SK-MEL-5 (cell line): ENCODE results near the gene PGAM4. TPM values are rescaled to one million over a fixed set of nuclear protein-coding genes. Genes with fewer than 3 reads are reported as not detected.
"Not testable (repeated sequence)": the region's sequence is repeated elsewhere in the genome, so short reads cannot be mapped to it uniquely, and the experiment has no call there.

Experiments
- DNase-seq: peaks from one replicate; pipeline ENCODE4 v3.0.0-alpha.2; 2016; ENCODE audit warnings: low read depth, low spot score
- in situ Hi-C: cut with HindIII; loops from 2 replicates; pipeline ENCODE4 v1.10.0; 2016; ENCODE audit warnings: low sequenced_read_pairs, high pct_unique_total_duplicates, low pct_unique_long_range_greater_than_20kb
- total RNA-seq: library from RNA; depleted of rRNA; stranded (reverse); fragments of >200 nt; shearing (Covaris generic); gene quantifications from 2 replicates; pipeline ENCODE4 v1.2.3, GENCODE V29; 2014; rRNA removed

PGAM4 gene
- total RNA-seq, 1 experiment from 2014 or later = not detected

DNA sequence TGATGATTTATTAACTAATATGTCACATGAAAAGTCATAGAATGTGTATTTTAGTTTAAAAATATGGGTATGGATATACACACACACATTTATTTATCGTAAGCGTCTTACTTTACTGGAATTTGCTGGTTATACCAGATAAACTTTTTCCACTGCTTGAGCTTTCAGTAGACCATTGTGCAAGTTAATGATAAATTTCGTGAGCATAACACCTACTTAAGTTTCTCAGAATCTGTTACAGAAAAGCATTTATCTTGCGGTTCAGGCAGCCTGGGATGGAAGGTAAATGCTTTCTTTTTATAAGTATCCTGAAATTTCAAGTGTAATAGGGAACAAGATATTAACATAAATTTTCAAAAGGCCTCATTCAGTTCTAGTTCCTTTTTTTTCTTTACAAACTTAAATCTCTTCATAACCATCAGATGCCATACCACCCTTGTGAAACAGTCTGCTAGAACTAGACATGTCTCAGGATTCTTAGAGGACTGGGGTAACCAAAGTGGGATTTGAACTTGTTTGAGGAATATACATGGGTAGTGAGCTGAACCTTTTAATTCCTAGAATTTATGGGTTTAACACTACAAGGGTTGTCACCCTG is 31.3 kb downstream of the PGAM4 start:
- in situ Hi-C loops = no loop called here
- DNase-seq = no peak

DNA sequence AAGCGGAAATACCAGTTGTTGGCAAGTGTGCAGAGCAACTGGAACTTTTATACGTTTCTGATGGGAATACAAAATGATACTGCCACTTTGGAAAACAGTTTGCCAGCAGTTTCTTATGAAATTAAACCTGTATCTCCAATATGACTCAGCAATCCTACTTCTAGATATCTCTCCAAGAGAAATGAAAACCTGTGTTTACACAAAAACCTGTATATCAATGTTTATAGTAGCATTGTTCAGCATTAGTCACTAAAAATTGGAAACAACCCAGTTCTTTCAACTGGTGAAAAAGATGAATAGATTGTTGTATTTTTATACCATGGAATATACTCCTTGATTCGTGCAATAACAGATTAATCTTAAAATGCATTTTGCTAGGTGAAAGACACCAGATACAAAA is 32.1 kb downstream of the PGAM4 start:
- in situ Hi-C loops = no loop called here

DNA sequence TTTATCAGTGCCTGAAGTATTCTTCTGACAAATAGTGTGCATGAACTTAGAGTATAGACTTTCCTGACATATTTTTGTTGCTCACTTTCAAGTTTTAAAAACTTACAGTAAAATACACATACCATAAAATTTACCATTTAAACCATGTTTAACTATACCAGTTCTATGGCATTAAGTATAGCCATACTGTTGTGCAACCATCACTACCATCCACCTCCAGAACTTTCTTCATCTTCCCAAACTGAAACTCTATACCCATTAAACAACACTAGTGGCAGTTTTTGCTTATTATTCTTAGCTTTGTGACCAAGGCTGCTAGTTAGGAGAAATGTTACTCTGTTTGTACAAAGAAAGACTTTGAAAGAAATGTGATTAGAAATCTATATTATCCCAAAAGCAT is 33.1 kb downstream of the PGAM4 start:
- DNase-seq = no peak
- in situ Hi-C loops = no loop called here

More for the DNA sequence above, 32.1 kb downstream of the PGAM4 start:
- DNase-seq = no peak

DNA sequence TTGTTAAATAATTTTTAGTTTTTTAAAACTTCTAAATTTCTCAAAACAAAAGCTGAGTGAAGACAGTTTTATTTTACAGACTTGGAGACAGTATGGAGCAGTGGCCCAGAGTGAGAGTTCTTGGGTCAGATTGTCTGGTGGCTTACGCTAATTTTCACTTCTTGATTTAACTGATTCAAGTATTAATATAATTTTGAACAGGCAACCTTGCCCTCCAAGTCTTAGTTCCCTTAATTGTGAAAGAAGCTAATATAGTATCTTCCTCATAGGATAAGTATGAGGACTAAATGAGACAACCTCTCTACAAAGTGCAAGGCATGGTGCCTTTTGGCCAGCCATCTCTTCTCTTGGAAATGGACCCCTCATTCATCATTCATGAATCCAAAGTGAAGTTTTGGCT is 33.6 kb downstream of the PGAM4 start:
- in situ Hi-C loops = no loop called here
- DNase-seq = no peak

DNA sequence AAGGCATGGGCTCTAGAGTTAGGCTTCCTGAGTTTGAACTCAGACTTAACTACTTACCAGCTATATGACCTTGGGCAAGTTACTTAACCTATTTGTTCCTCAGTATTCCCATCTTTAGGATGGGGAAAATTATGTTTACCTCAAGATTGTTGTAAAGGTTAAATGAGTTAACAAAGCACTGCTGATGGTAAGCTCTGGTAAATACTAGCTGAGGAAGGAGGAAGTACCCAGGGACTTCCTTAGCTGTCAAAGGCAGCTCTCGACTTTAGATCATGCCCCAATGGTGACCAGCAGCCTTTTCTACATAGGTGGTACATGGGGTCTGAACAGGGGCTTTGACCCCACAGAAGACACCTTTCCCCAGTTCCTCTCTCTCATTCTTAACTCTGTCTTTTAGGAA is 38.9 kb downstream of the PGAM4 start:
- in situ Hi-C loops = no loop called here

DNA sequence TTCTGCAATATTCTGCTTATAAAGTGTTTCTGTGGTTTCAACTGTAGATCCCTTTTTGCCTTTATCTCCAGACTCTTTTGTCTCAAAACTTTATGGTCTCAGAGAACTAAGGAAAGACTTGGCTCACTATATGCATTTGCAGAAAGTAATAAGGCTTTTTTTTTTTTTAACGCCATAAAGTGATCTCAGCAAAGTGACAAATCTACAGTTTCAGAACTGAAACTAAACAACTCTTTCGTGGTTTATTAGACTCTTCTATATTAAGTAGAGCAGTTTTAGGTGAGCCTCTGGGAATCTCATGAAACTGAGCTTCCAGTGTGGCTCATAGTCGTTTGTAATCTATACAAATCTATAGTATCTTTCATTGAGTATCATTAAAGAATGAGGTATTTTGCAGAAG is 43.7 kb downstream of the PGAM4 start:
- DNase-seq = no peak
- in situ Hi-C loops = no loop called here

More for the DNA sequence above, 38.9 kb downstream of the PGAM4 start:
- DNase-seq = no peak

DNA sequence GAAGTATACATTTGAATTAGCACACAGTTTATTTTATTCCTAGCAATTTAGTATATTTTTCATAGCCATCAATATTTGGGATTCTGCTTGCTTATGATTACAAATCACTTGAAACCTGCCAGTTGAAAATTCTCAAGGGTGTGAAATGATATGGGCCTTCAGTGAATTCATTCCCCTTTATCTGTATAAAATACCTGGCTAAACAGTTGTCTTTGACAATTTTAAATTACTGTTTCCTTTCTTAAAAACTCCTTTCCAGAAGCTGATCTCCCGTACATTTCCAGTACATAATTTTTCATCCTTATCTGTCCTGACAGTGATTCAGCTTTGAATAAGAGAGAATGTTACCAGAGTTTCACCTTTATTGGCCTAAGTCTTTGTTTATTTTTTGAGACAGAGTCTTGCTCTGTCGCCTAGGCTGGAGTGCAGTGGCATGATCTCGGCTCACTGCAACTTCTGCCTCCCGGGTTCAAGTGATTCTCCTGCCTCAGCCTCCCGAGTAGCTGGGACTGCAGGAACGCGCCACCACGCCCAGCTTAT is 45.0 kb downstream of the PGAM4 start:
- DNase-seq = no peak
- in situ Hi-C loops = no loop called here

DNA sequence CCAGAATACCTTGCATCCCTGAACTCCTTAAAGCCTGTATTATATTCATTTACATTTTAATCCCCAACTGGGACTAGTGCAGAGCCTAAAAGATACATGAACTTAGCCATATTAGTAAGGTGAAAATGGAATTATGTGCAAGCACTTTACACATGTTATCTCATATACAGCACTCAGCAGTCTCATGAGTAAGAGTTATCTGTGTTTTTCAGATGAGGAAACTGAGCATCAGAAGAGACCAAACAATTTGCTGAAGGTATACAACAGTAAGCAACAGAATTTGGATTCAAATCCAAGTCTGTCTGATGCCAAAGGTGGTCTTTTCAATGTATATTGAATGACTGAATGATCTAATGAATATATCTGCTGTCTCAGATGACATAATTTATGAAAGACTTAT is 46.7 kb downstream of the PGAM4 start:
- in situ Hi-C loops = no loop called here
- DNase-seq = no peak

DNA sequence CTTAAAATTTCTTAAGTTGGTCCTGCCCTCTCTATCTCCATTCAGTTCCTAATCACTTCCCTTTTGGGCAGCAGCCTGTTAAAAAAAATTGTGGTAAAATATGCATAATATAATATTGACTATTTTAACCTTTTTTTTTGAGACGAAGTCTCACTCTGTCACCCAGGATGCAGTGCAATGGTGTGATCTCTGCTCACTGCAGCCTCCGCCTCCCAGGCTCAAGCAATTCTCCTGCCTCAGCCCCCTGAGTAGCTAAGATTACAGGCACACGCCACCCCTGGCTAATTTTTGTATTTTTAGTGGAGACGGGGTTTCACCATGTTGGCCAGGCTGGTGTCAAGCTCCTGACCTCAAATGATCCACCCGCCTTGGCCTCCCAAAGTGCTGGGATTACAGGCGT is 50.1 kb downstream of the PGAM4 start:
- in situ Hi-C loops, DNase-seq: not testable (repeated sequence)

DNA sequence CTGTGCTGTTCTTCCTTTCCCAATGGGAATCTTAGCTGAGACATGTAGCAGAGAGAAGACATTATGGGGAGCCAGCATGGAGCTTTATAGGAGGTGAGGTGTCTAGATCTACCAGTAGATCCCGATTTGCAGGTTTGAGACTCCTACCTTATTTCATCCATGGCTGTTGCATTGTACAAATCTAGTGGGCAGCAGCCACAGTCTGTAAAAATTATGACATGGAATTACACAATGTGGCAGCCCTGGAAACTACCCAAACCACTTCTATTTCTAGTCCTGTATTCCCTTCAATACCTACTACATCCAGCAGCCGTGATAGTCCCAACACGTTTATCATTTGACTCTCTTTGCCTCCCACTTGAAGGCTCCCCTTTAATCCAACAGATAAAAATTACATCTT is 50.9 kb downstream of the PGAM4 start:
- DNase-seq = no peak
- in situ Hi-C loops = no loop called here

Other genes with a start within 250 kb of the PGAM4 start
- gene ATRX, start 183.4 kb downstream of the PGAM4 start, total RNA-seq = 33.3 and 33.8 TPM in 2 replicates
- gene MAGT1, start 74.2 kb downstream of the PGAM4 start, total RNA-seq = 117 and 136 TPM in 2 replicates
- 701 and 817 TPM in 2 replicates for gene COX7B, start 70.2 kb downstream of the PGAM4 start, total RNA-seq
- gene ATP7A, start 58.9 kb downstream of the PGAM4 start, total RNA-seq = 16.1 and 16.2 TPM in 2 replicates
- gene PGK1, start 134.6 kb upstream of the PGAM4 start, total RNA-seq = 1,208 and 1,214 TPM in 2 replicates
- gene TAF9B, start 170.0 kb upstream of the PGAM4 start, total RNA-seq = 15.9 and 19.3 TPM in 2 replicates